GM12801 (cell line): Measurements from ENCODE around the gene MPC1.

ENCODE experiments used
- CTCF ChIP-seq: IDR thresholded peaks from one replicate; pipeline ENCODE4 v1.5.1; 2011; ENCODE audit warnings: control low read depth; ENCODE audit not compliant: insufficient read length; ENCODE audit errors: extremely low read depth

The MPC1 gene

GRCh38 chr6:166405386-166405785 is 22.6 kb upstream of the MPC1 start:
- TF ChIP-seq CTCF = no peak

- TF ChIP-seq CTCF = no peak
Measured at GRCh38 chr6:166402582-166403277, 20.0 kb upstream of the MPC1 start.

- no peak for TF ChIP-seq CTCF
Measured at GRCh38 chr6:166400181-166400580, 17.4 kb upstream of the MPC1 start.

GRCh38 chr6:166398348-166398747 is 15.6 kb upstream of the MPC1 start:
- TF ChIP-seq CTCF = no peak

- no peak for TF ChIP-seq CTCF
Measured at GRCh38 chr6:166397849-166398248, 15.1 kb upstream of the MPC1 start.

- no peak for TF ChIP-seq CTCF
Measured at GRCh38 chr6:166395778-166396177, 13.0 kb upstream of the MPC1 start.

- no peak for TF ChIP-seq CTCF
Measured at GRCh38 chr6:166395351-166395750, 12.6 kb upstream of the MPC1 start.
